Brain pericyte (primary cell): ENCODE data around the gene GBE1.

Experiments
- DNase-seq: peaks from one replicate; pipeline ENCODE4 v3.0.0-alpha.2; 2012; ENCODE audit warnings: low read depth, low spot score

The GBE1 gene

DNA sequence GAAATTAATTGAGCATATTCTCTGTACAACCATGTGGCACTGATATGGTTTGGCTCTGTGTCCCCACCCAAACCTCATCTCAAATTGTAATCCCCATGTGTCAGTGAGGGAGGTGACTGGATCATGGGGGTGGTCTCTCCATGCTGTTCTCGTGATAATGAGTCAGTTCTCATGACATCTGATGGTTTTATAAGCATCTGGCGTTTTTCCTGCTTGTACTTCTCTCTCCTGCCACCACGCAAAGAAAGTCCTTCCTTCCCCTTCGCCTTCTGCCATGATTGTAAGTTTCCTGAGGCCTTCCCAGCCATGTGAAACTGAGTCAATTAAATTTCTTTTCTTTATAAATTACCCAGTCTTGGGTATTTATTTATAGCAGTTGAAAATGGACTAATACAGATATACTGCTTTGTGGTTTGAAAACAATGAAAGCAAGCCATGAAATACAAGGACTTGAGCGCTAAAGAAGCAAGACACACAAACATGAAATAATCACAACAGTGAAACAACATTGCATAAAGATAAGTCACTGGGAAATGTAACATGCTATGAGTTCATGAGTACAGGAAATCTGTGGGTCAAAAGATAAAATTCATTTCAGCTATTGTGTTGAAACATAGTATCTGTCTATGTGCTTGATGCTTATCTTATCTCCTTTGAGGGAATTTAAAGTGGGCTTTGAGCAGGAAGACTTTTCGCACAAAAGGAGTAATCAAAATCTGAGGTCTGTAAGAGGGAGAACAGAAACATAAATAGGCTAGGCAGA is 288.7 kb downstream of the GBE1 start:
- no peak for DNase-seq

DNA sequence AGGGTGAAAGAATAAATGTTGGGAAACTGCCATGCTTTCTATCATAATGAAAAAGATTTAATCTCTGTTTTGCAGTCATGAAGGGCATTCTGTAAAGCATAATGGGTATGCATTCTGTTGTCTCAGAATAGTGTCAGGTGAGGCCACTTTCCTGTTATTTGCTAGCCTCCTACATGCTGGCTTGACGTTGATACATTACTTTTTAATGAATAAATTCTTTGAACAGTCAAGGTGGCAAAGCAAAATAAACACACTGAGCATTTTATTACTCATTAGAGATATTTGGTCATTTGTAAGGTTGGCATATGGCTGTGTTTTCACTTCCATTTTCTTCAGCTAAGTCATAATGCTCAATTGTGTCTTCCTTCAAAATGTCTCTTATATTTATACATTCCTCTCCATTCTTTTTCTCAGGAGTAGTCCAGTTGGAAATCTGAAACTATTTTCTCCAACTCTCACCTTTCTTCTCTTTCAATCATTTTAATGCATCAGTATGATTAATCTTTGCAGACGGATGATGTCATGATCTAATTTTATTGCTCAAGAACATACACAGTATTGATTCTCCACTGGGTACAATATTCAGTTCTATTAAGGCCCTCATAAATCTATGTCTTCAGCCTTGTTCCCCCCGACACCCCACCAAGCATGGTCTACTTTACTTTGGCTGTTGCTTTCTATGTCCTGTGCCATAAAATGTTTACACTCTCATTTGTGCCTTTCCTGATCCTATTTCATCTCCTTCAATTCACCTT is 290.7 kb downstream of the GBE1 start:
- DNase-seq: no peak

GRCh38 chr3:81468391-81468790 is 293.1 kb downstream of the GBE1 start:
- no peak for DNase-seq

GRCh38 chr3:81466201-81466560 is 295.3 kb downstream of the GBE1 start:
- no peak for DNase-seq

DNA sequence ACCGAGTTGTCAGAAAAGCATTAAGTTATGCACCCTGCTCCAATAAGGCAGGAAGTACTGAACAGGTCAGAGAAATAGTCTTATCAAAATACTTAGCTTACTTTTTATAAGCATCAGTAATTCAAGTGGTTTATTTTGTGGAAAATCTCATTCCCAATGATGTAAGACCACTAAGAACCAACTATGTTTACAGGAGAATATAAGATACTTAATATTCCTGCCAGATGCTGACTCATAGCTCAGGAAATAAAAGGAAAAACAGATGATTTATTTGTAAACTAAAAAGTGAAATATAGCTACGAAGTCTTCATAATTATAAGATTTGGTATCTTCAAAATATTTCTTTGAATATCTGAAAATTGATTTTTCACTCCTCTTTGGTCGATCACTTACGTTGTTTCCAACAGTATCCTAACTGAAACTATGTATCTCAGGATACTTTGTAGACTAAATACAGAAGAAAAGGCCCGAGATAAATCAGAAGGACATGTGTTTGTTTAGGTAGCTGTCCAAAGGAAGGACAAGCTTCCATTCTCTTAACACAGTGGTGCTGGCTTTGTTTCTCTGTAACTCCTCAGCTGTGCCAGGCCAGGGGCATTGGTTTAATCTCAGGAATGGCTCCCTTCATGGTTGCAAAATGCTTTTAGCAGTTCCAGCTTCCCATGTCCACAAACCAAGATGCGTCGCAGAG is 295.8 kb downstream of the GBE1 start:
- no peak for DNase-seq

GRCh38 chr3:81463781-81464180 is 297.7 kb downstream of the GBE1 start:
- DNase-seq: no peak

DNA sequence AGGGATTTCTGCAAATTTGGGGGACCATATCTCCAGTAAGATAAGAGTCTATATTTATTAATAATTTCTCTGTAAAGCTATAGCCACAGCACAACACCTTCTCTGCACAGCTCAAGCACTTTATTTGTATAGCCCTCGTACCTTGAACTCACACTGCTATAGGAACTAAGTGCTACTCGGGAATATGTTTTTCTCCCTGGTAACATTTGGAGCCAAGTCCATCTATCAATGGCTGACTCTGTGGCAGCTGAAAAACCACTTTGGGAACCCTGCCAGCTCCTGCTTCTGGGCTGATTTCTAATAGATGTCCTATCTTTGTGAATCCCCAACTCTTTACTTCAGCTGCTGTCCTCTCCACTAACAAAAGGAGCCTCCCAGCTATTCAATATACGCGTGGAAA is 298.5 kb downstream of the GBE1 start:
- no peak for DNase-seq

DNA sequence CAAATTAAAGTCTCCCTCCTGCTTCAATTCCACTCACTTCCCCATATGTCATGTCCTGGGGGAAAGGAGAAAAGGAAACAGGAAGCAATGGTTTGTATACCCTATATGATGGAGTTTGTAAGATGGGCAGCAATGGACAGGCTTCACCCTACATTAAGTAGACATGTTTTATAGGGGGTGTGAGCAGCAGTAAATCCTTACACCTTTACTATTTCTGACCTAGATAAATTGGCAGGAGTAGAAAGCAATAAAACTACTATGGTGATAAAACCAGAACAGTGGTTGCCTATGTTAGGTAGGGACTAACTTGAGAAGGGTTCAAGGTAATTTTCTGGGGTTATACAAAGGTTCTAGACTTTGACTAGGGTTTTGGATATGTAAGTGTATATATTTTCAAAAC is 301.7 kb downstream of the GBE1 start:
- no peak for DNase-seq

GRCh38 chr3:81452418-81452817 is 309.0 kb downstream of the GBE1 start:
- DNase-seq: no peak

- no peak for DNase-seq
These were observed 309.8 kb downstream of the GBE1 start for GRCh38 chr3:81451611-81452010.

GRCh38 chr3:81451140-81451539 is 310.3 kb downstream of the GBE1 start:
- DNase-seq: no peak

GRCh38 chr3:81446806-81447205 is 314.6 kb downstream of the GBE1 start:
- DNase-seq: no peak

- DNase-seq: no peak
These were observed 315.7 kb downstream of the GBE1 start for GRCh38 chr3:81445712-81446111.

DNA sequence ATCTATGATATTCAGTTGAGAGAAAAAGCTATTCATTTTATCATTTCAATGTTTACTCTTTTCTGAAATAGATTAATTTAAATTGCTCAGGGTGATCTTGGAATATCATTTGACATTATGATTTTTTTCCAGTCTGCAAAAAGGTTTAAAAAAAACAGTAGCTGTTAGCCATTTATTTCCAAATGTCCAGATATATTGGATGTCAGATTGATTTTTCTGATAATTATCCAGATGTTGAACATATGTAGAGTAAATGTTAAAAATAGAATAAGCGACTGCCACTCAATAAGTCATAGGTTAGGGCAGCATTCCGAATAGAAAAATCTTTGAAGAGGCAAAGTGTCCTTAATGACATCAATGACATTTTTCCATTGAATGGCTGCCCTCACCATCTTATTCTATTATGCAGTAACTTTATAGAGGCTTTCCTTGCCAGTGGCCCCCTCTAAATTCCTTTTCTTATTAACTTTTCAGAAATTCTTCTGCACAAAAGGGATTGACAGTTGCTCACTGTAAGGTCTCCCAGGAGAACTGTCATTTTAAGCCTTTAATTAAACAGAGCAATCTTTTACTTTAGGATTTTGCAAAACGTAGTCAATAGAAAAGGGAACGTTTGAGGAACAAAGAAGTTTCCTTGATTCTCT is 316.5 kb downstream of the GBE1 start:
- no peak for DNase-seq

GRCh38 chr3:81443958-81444357 is 317.5 kb downstream of the GBE1 start:
- no peak for DNase-seq

DNA sequence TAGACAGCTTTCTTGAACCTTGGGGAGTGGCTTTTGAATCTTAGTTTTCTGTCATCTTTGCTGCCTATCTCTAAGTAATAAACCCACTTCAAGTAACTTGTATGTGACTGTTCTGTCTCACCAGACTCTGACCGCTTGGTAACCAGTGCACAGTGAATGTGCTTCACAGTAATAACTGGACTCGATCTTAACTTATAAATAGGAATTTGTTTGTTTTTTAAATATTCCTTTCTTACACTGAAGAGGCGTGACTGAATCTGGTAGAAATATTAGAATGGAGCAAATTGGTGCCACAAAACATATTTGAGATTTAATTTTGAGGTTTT is 318.0 kb downstream of the GBE1 start:
- DNase-seq: no peak

DNA sequence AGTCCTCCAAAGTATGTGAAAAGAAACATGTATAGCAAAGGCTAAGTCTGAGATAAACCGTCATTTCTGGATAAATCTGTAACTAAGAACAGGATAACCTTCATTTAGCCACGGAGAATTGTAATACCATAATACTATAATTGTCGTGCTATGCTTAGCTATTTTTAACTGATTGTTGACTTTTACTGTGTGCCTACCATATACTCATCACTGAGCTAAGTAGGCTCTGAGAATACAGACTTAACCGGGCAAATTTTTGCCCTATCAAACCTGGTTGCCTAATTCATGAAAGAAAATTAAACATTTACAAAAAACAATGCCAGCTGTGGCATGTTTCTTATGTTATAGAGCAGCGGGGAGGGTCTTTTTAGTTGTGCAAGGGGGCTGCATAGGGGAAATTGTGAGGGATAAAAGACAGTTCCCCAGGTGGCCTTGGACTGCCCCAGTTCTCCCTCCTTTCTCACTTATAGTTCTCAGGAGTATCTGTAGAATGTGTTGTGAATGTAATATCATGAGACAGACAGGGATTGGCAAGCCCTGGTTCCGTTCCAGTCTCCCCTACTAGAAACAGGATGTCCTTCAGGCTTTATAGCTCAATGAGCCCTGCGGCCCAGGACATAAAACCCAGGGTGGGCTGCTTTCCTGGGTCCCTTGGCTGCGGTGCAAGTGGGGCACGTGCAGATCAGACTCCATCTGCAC is 318.5 kb downstream of the GBE1 start:
- no peak for DNase-seq

- DNase-seq: no peak
These were observed 320.8 kb downstream of the GBE1 start for GRCh38 chr3:81440661-81441060.
